GM23338 (cell line): ENCODE data around the gene CLC. TPM values are rescaled to one million over a fixed set of nuclear protein-coding genes. Genes with fewer than 3 reads are reported as not detected.

Source experiments
- polyA plus RNA-seq: library from polyadenylated mRNA; unstranded; fragments of >200 nt; fragmentation: Nextera tagmentation; extraction: Ambion mirVana; gene quantifications from 2 replicates; pipeline ENCODE4 v1.2.1, GENCODE V29; 2016
- small RNA-seq: library from RNA; depleted of rRNA; stranded (forward); fragments of <200 nt; gene quantifications from one replicate; pipeline ENCODE3, GENCODE V24; 2014; ENCODE audit warnings: low replicate concordance
- total RNA-seq: library from RNA; depleted of rRNA; stranded (reverse); fragments of >200 nt; shearing (Covaris generic); gene quantifications from 2 replicates; pipeline ENCODE4 v1.2.3, GENCODE V29; 2014; rRNA removed

The CLC gene
- total and polyA plus RNA-seq, 2 experiments from 2014 or later = not detected

Small RNA genes within 50 kb of the gene (small RNA-seq; reads per million reads assigned to genes)
- gene RPS29P27 = not detected

Other genes with a start within 250 kb of the CLC start
- gene DLL3, start 239.1 kb downstream of the CLC start, total RNA-seq = 15.6 and 19.1 TPM in 2 replicates
- 9.8 and 9.9 TPM in 2 replicates for gene DLL3, start 239.1 kb downstream of the CLC start, polyA plus RNA-seq
- gene SELENOV, start 222.9 kb downstream of the CLC start, total RNA-seq = 8.7 and 13.8 TPM in 2 replicates
- gene SELENOV, start 222.9 kb downstream of the CLC start, polyA plus RNA-seq = 8.0 and 12.4 TPM in 2 replicates
- 2.5 and 4.7 TPM in 2 replicates for gene EID2B, start 205.2 kb downstream of the CLC start, total RNA-seq
- gene EID2B, start 205.2 kb downstream of the CLC start, polyA plus RNA-seq = 4.1 and 4.6 TPM in 2 replicates
- gene EID2, start 197.9 kb downstream of the CLC start, total RNA-seq = 22.8 and 25.2 TPM in 2 replicates
- gene EID2, start 197.9 kb downstream of the CLC start, polyA plus RNA-seq = 24.4 and 24.6 TPM in 2 replicates
- not detected in 2 replicates for gene LGALS13, start 135.5 kb downstream of the CLC start, total RNA-seq
- not detected in 2 replicates for gene LGALS13, start 135.5 kb downstream of the CLC start, polyA plus RNA-seq
- gene LGALS16, start 82.1 kb downstream of the CLC start, total RNA-seq = not detected in 2 replicates
- gene LGALS16, start 82.1 kb downstream of the CLC start, polyA plus RNA-seq = not detected in 2 replicates
- gene LGALS14, start 33.5 kb downstream of the CLC start, total RNA-seq = not detected in 2 replicates
- not detected in 2 replicates for gene LGALS14, start 33.5 kb downstream of the CLC start, polyA plus RNA-seq
- gene LEUTX, start 40.8 kb upstream of the CLC start, total RNA-seq = not detected in 2 replicates
- gene LEUTX, start 40.8 kb upstream of the CLC start, polyA plus RNA-seq = 0.47 TPM in 1 of 2 replicates, not detected in the other
- 8.6 and 8.9 TPM in 2 replicates for gene DYRK1B, start 96.1 kb upstream of the CLC start, total RNA-seq
- 6.5 and 7.2 TPM in 2 replicates for gene DYRK1B, start 96.1 kb upstream of the CLC start, polyA plus RNA-seq
- gene FBL, start 108.3 kb upstream of the CLC start, total RNA-seq = 403 and 426 TPM in 2 replicates
- 553 and 579 TPM in 2 replicates for gene FBL, start 108.3 kb upstream of the CLC start, polyA plus RNA-seq
- gene FCGBP, start 196.6 kb upstream of the CLC start, total RNA-seq = 3.0 and 3.6 TPM in 2 replicates
- gene FCGBP, start 196.6 kb upstream of the CLC start, polyA plus RNA-seq = 0.28 and 0.44 TPM in 2 replicates
- gene PSMC4, start 233.1 kb upstream of the CLC start, total RNA-seq = 147 and 161 TPM in 2 replicates
- 135 and 139 TPM in 2 replicates for gene PSMC4, start 233.1 kb upstream of the CLC start, polyA plus RNA-seq